NT2/D1 (cell line): Measurements from ENCODE around the gene FCN2.

Experiments used
- SUZ12 ChIP-seq: IDR thresholded peaks from 2 replicates; pipeline ENCODE4 v1.6.1; 2011; ENCODE audit not compliant: insufficient read length, insufficient read depth; ENCODE audit errors: extremely low read depth
- YY1 ChIP-seq: IDR thresholded peaks from 2 replicates; pipeline ENCODE4 v1.6.1; 2011; ENCODE audit not compliant: insufficient read length, insufficient read depth
- ZNF274 ChIP-seq: IDR thresholded peaks from 2 replicates; pipeline ENCODE4 v1.6.1; 2011; ENCODE audit warnings: mild to moderate bottlenecking, low read depth, low read length

- no peak for TF ChIP-seq ZNF274
- TF ChIP-seq SUZ12 = no peak
- no peak for TF ChIP-seq YY1
Measured at GRCh38 chr9:134838651-134839454, 41.8 kb upstream of the FCN2 start.
